HCT116 (cell line): ENCODE measurements around the gene MAPKAPK5. TPM values are rescaled to one million over a fixed set of nuclear protein-coding genes. Genes with fewer than 3 reads are reported as not detected.

Experiments used
- ATAC-seq: fragments of 200-7000 bp; cut with Tn5 transposase; 2 replicates; pipeline ENCODE4 v1.9.1; 2020; ENCODE audit warnings: mild to moderate bottlenecking, moderate library complexity
- BruUV-seq: library from RNA; stranded (reverse); fragments of 400-500 nt; replicated peaks from 2 replicates; lab custom pipeline; 2021; lab: Mats Ljungman, UMichigan
- CTCF ChIA-PET: fragments of 300-600 bp; sonication (Branson Sonifier 250); formaldehyde crosslinking; loops from one replicate; lab custom pipeline; 2021; ENCODE audit warnings: antibody characterized with exemption; lab: Charles Lee
- POLR2A ChIA-PET: fragments of 300-600, 350-600 bp; sonication (Branson Sonifier 250); formaldehyde crosslinking; loops from one replicate; lab custom pipeline; 2021; ENCODE audit warnings: antibody characterized with exemption; lab: Charles Lee
- RAD21 ChIA-PET, 2 experiments: fragments of 300-600 bp; sonication (Branson Sonifier 250); formaldehyde crosslinking; loops; one replicate each; lab custom pipeline; 2023; ENCODE audit warnings: low total read pairs in 2 of 2; ENCODE audit not compliant: uncharacterized antibody in 2 of 2, unreplicated experiment in 2 of 2, low non-redundant PET in 1 of 2; lab: Charles Lee
- DNase-seq: peaks from one replicate; pipeline ENCODE4 v3.0.0-alpha.2; 2010; ENCODE audit warnings: low read depth, low spot score
- H2AFZ ChIP-seq: fragments of 200-600 bp; shearing (Covaris generic), sonication (generic); 2 replicates; pipeline ENCODE4 v1.6.1; 2017; ENCODE audit warnings: low read depth, mixed run types, mixed read lengths, antibody characterized with exemption, low read length; ENCODE audit not compliant: poor library complexity, severe bottlenecking
- H3K27ac ChIP-seq: 2 replicates; pipeline ENCODE4 v1.5.1; 2012; ENCODE audit warnings: low read depth, low read length
- H3K27me3 ChIP-seq: fragments of 200-600 bp; sonication (generic); 2 replicates; pipeline ENCODE4 v1.6.1; 2016; ENCODE audit warnings: mixed run types, low read length, mixed read lengths; ENCODE audit not compliant: insufficient read depth
- H3K36me3 ChIP-seq, 2 experiments: fragments of 200-500 bp in 1 of 2; fragments of 200-600 bp in 1 of 2; sonication (Bioruptor generic) in 1 of 2; sonication (generic) in 1 of 2; 2 replicates each; pipeline versions ENCODE4 v1.5.1 to v1.6.1; 2014 to 2016; ENCODE audit warnings: low read length in 2 of 2, inconsistent platforms in 1 of 2, mixed read lengths in 1 of 2, mixed run types in 1 of 2; ENCODE audit not compliant: insufficient read depth in 2 of 2, control insufficient read depth in 1 of 2
- H3K4me1 ChIP-seq, 2 experiments: fragments of 200-600 bp in 1 of 2; sonication (generic) in 1 of 2; 2 replicates each; pipeline versions ENCODE4 v1.5.1 to v1.6.1; 2012 to 2017; ENCODE audit warnings: low read length in 2 of 2, inconsistent platforms in 1 of 2, mild to moderate bottlenecking in 1 of 2, mixed read lengths in 1 of 2, mixed run types in 1 of 2, moderate library complexity in 1 of 2; ENCODE audit not compliant: insufficient read depth in 2 of 2, control insufficient read depth in 1 of 2
- H3K4me2 ChIP-seq: fragments of 200-600 bp; sonication (generic); 2 replicates; pipeline ENCODE4 v1.6.1; 2017; ENCODE audit warnings: mixed run types, low read length, mixed read lengths
- H3K4me3 ChIP-seq, 2 experiments: fragments of 200-600 bp in 1 of 2; sonication (generic) in 1 of 2; replicated peaks in 1 of 2; 2 replicates each; pipeline ENCODE4 v1.5.1; 2011 to 2016; ENCODE audit warnings: low read length in 2 of 2, control low read depth in 1 of 2, low read depth in 1 of 2, mild to moderate bottlenecking in 1 of 2, mixed read lengths in 1 of 2, mixed run types in 1 of 2
- H3K79me2 ChIP-seq: fragments of 200-600 bp; sonication (generic); 2 replicates; pipeline ENCODE4 v1.6.1; 2017; ENCODE audit warnings: mild to moderate bottlenecking, mixed run types, low read length, moderate library complexity, mixed read lengths; ENCODE audit not compliant: insufficient read depth
- H3K9ac ChIP-seq: fragments of 200-600 bp; sonication (generic); 2 replicates; pipeline ENCODE4 v1.6.1; 2016; ENCODE audit warnings: low read length, mixed read lengths
- H3K9me2 ChIP-seq: fragments of 200-600 bp; sonication (generic), shearing (Covaris generic); 2 replicates; pipeline ENCODE4 v1.6.1; 2017; ENCODE audit warnings: mixed run types, mild to moderate bottlenecking, moderate library complexity; ENCODE audit not compliant: insufficient read depth
- H3K9me3 ChIP-seq, 2 experiments: fragments of 200-500 bp in 1 of 2; fragments of 200-600 bp in 1 of 2; sonication (Bioruptor generic) in 1 of 2; sonication (generic) in 1 of 2; 2 replicates each; pipeline ENCODE4 v1.6.1; 2014 to 2017; ENCODE audit warnings: low read length in 2 of 2, mixed read lengths in 2 of 2, inconsistent platforms in 1 of 2, low read depth in 1 of 2, mild to moderate bottlenecking in 1 of 2, mixed run types in 1 of 2, moderate library complexity in 1 of 2; ENCODE audit not compliant: control insufficient read depth in 1 of 2, insufficient read depth in 1 of 2
- H4K20me1 ChIP-seq: fragments of 200-600 bp; sonication (generic), shearing (Covaris generic); 2 replicates; pipeline ENCODE4 v1.6.1; 2017; ENCODE audit warnings: mixed run types, mild to moderate bottlenecking, moderate library complexity; ENCODE audit not compliant: insufficient read depth
- CBX3 ChIP-seq: IDR thresholded peaks from 2 replicates; pipeline ENCODE4 v1.6.1; 2012; ENCODE audit warnings: low read depth
- SIN3A ChIP-seq: IDR thresholded peaks from 2 replicates; pipeline ENCODE4 v1.6.1; 2012; ENCODE audit warnings: low read depth
- SP1 ChIP-seq: IDR thresholded peaks from 2 replicates; pipeline ENCODE4 v1.6.1; 2012; ENCODE audit warnings: low read depth
- TCF7L2 ChIP-seq: IDR thresholded peaks from 2 replicates; pipeline ENCODE4 v1.7.0; 2011; ENCODE audit warnings: borderline replicate concordance, inconsistent platforms; ENCODE audit not compliant: insufficient read depth, insufficient read length; ENCODE audit errors: extremely low read depth
- ZNF274 ChIP-seq: fragments of 200-500 bp; sonication (Bioruptor generic); IDR thresholded peaks from 2 replicates; pipeline ENCODE4 v1.6.1; 2014; ENCODE audit warnings: mild to moderate bottlenecking, low read depth, low read length, inconsistent platforms
- intact Hi-C: fragments of 100-400 bp; cut with micrococcal nuclease; formaldehyde crosslinking; loops from 2 replicates; pipeline ENCODE4 v1.10.0; 2022
- total RNA-seq: library from RNA; stranded (reverse); gene quantifications from one replicate; pipeline ENCODE4 v1.2.1, GENCODE V29; 2021; ENCODE audit not compliant: unreplicated experiment
- TF ChIP-seq, protein P1 (sequence below): IDR thresholded peaks from 2 replicates; pipeline ENCODE4 v1.6.1; 2011; ENCODE audit warnings: mild to moderate bottlenecking, low read length, moderate library complexity; ENCODE audit not compliant: insufficient replicate concordance; ENCODE audit errors: extremely low read depth
- TF ChIP-seq, protein P2 (sequence below): IDR thresholded peaks from 2 replicates; pipeline ENCODE4 v1.6.1; 2012
- TF ChIP-seq, protein P3 (sequence below), 3 experiments: fragments of 200-600 bp in 1 of 3; sonication (generic) in 1 of 3; IDR thresholded peaks in 2 of 3; conservative IDR thresholded peaks in 1 of 3; 2 replicates each; pipeline ENCODE4 v1.5.1; 2012 to 2017; ENCODE audit warnings: low read depth in 2 of 3, low read length in 2 of 3, antibody characterized with exemption in 1 of 3, borderline replicate concordance in 1 of 3, control low read depth in 1 of 3, mild to moderate bottlenecking in 1 of 3, mixed read lengths in 1 of 3, mixed run types in 1 of 3, moderate library complexity in 1 of 3; ENCODE audit not compliant: insufficient read depth in 1 of 3

The MAPKAPK5 gene
- total RNA-seq, 1 experiment from 2014 or later = 57.9 TPM

DNA sequence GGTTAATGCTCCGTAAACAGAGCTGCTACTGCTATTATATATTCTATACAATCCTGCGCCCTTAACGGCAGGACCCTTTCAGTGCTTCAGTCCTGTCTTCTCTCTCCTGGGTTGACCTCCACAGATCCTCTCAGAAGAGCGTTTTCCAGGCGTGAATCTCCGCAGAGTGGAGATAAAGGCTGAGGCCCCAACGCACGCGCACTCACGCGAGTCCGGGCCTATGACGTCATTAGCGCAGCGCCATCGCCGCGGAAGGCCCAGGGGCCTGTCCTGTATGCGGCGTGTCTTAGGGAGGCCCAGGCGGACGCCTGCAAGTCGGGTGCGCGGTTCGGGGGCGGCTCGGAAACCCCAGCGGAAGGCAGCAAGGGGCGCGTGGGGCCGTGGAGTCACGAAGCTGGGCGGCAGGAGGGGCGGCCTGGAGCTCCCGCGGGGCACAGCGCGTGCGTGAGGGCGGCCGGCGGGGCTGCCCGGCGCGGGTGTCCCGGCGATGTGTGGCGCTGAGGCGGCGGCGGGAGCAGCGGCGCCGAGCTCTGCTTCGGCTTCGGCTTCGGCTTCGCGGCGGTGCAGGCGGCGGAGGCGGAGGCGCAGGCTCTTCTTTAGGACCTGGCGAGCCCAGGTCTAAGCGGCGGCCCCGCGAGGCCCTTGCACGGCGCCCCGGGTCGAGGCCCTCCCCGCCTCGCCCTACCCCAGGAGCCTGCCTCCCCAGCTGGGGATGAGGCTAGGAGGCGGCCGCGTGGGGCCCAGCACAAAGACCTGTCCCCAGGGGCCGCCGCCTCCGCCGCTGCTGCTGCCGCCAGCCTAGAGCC is at the start of gene MAPKAPK5 (continued):
- TF ChIP-seq, protein P1, sequence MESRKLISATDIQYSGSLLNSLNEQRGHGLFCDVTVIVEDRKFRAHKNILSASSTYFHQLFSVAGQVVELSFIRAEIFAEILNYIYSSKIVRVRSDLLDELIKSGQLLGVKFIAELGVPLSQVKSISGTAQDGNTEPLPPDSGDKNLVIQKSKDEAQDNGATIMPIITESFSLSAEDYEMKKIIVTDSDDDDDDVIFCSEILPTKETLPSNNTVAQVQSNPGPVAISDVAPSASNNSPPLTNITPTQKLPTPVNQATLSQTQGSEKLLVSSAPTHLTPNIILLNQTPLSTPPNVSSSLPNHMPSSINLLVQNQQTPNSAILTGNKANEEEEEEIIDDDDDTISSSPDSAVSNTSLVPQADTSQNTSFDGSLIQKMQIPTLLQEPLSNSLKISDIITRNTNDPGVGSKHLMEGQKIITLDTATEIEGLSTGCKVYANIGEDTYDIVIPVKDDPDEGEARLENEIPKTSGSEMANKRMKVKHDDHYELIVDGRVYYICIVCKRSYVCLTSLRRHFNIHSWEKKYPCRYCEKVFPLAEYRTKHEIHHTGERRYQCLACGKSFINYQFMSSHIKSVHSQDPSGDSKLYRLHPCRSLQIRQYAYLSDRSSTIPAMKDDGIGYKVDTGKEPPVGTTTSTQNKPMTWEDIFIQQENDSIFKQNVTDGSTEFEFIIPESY = peak; percentile 92
- TF ChIP-seq SP1 (peak; percentile 93), TCF7L2 (peak; percentile 38), SIN3A (peak; percentile 76), CBX3 (peak; percentile 86; the same call in 1 of the 2 replicates)
- TF ChIP-seq, protein P2, sequence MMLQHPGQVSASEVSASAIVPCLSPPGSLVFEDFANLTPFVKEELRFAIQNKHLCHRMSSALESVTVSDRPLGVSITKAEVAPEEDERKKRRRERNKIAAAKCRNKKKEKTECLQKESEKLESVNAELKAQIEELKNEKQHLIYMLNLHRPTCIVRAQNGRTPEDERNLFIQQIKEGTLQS = no peak

DNA sequence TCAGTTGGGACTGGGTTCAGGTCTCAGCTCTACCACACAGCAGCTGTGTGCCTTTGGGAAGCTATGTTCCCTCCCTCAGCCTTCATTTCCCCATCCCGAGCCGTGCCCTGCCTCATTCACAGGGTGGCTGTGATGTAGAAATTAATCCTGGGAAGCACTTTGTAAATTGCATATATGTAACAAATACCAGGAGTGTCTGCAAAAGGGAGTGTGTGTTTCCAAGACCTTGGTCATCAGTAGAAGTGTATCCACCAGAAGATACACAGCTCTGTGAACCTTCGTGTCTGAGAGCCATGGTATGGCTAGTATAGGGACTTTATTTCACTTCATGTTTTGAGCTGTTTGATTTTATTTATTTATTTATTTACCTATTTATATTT is 49.2 kb upstream of the MAPKAPK5 start:
- intact Hi-C loops = no loop called here
- H3K36me3 ChIP-seq = peaks cover 0 to 3% of the 10 kb centered on the region in 2 experiments; a peak in 1 of 4 replicates
- DNase-seq = no peak
- POLR2A ChIA-PET = no interaction called here
- no peak overlapping the region for H2AFZ ChIP-seq
- H3K9ac ChIP-seq = no peak overlapping the region
- peaks cover 0 to 11% of the 10 kb centered on the region in 2 experiments; a peak in 2 of 4 replicates for H3K4me1 ChIP-seq
- no peaks in the 10 kb centered on the region for H3K9me3 ChIP-seq
- H3K27me3 ChIP-seq = no peaks in the 10 kb centered on the region
- no TSS peak for BruUV-seq
- no peak for ATAC-seq
- H3K27ac ChIP-seq = no peak overlapping the region
- TF ChIP-seq SP1 = no peak
- TF ChIP-seq, protein P3, sequence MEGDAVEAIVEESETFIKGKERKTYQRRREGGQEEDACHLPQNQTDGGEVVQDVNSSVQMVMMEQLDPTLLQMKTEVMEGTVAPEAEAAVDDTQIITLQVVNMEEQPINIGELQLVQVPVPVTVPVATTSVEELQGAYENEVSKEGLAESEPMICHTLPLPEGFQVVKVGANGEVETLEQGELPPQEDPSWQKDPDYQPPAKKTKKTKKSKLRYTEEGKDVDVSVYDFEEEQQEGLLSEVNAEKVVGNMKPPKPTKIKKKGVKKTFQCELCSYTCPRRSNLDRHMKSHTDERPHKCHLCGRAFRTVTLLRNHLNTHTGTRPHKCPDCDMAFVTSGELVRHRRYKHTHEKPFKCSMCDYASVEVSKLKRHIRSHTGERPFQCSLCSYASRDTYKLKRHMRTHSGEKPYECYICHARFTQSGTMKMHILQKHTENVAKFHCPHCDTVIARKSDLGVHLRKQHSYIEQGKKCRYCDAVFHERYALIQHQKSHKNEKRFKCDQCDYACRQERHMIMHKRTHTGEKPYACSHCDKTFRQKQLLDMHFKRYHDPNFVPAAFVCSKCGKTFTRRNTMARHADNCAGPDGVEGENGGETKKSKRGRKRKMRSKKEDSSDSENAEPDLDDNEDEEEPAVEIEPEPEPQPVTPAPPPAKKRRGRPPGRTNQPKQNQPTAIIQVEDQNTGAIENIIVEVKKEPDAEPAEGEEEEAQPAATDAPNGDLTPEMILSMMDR (IDR thresholded peaks at IDR 0.05 in 2 of 3, conservative IDR thresholded peaks at IDR 0.05 in 1 of 3; ENCODE audit: borderline replicate concordance in 1 of 3, insufficient read depth in 1 of 3, low read depth in 2 of 3, low read length in 2 of 3) = no peak
- no peak for TF ChIP-seq ZNF274
- no peaks in the 10 kb centered on the region for H3K79me2 ChIP-seq
- no peak overlapping the region for H3K4me2 ChIP-seq
- CTCF ChIA-PET = interaction anchor here (1.7 kb wide), 1 partner anchor 20 kb away, joined by 3 read pairs; no protein-coding TSS in a partner anchor
- no peaks in the 10 kb centered on the region for H4K20me1 ChIP-seq
- no peak overlapping the region for H3K4me3 ChIP-seq
- H3K9me2 ChIP-seq = no peaks in the 10 kb centered on the region
- RAD21 ChIA-PET = no interaction called here
